SU-DHL-6 (cell line): ENCODE measurements around the gene NPHP4.

Experiments used
- H2AFZ ChIP-seq: fragments of 200-600 bp; sonication (generic); 2 replicates; pipeline ENCODE4 v1.6.1; 2014; ENCODE audit warnings: low read depth, mild to moderate bottlenecking, moderate library complexity, mixed read lengths, antibody characterized with exemption, low read length; ENCODE audit not compliant: severe bottlenecking
- H3F3A ChIP-seq: fragments of 200-600 bp; shearing (Covaris generic); 2 replicates; pipeline ENCODE4 v1.6.0; 2016; ENCODE audit warnings: antibody characterized with exemption, mild to moderate bottlenecking; ENCODE audit not compliant: insufficient read depth
- H3K27ac ChIP-seq: fragments of 200-600 bp; sonication (generic); 2 replicates; pipeline ENCODE4 v1.5.1; 2016; ENCODE audit warnings: low read depth, mild to moderate bottlenecking, low read length, moderate library complexity, mixed read lengths
- H3K27me3 ChIP-seq: fragments of 200-600 bp; sonication (generic), shearing (Covaris generic); 2 replicates; pipeline ENCODE4 v1.6.0; 2014; ENCODE audit warnings: mild to moderate bottlenecking, low read length
- H3K36me3 ChIP-seq: fragments of 200-600 bp; sonication (generic); 2 replicates; pipeline ENCODE4 v1.6.1; 2014; ENCODE audit warnings: mild to moderate bottlenecking, low read length, mixed read lengths
- H3K4me2 ChIP-seq: fragments of 300-600, 200-600 bp; shearing (Covaris generic), sonication (generic); 2 replicates; pipeline ENCODE4 v1.6.0; 2014; ENCODE audit warnings: low read length, low read depth, mild to moderate bottlenecking; ENCODE audit not compliant: poor library complexity, severe bottlenecking
- H3K4me3 ChIP-seq: fragments of 200-600 bp; sonication (generic); 2 replicates; pipeline ENCODE4 v1.5.1; 2014; ENCODE audit warnings: antibody characterized with exemption, low read length, mild to moderate bottlenecking, mixed read lengths; ENCODE audit not compliant: insufficient read depth, poor library complexity, severe bottlenecking
- H3K79me2 ChIP-seq: fragments of 200-600 bp; sonication (generic); 2 replicates; pipeline ENCODE4 v1.6.1; 2014; ENCODE audit warnings: mild to moderate bottlenecking, low read length, moderate library complexity; ENCODE audit not compliant: insufficient read depth
- H3K9ac ChIP-seq: fragments of 200-600 bp; sonication (generic); 2 replicates; pipeline ENCODE4 v1.7.0; 2014; ENCODE audit warnings: mild to moderate bottlenecking, low read length
- H3K9me2 ChIP-seq: fragments of 200-600 bp; sonication (generic); replicated peaks from 2 replicates; pipeline ENCODE4 v1.6.1; 2014; ENCODE audit warnings: low read length; ENCODE audit not compliant: insufficient read depth
- H3K9me3 ChIP-seq: fragments of 200-600 bp; sonication (generic); 2 replicates; pipeline ENCODE4 v1.6.1; 2014; ENCODE audit warnings: low read length, mixed read lengths; ENCODE audit not compliant: insufficient read depth
- H4K20me1 ChIP-seq: fragments of 200-600 bp; sonication (generic); 2 replicates; pipeline ENCODE4 v1.6.1; 2014; ENCODE audit warnings: low read depth, mild to moderate bottlenecking, antibody characterized with exemption, low read length, moderate library complexity, mixed read lengths
- CTCF ChIP-seq: fragments of 200-600 bp; sonication (generic); IDR thresholded peaks from one replicate; pipeline ENCODE4 v1.5.1; 2017; ENCODE audit warnings: antibody characterized with exemption, mild to moderate bottlenecking, low read length, moderate library complexity; ENCODE audit not compliant: insufficient read depth, poor library complexity, severe bottlenecking
- EZH2phosphoT487 ChIP-seq: fragments of 200-600 bp; sonication (generic), shearing (Covaris generic); conservative IDR thresholded peaks from 2 replicates; pipeline ENCODE4 v1.6.1; 2018; ENCODE audit warnings: mild to moderate bottlenecking, antibody characterized with exemption, low read length, moderate library complexity, mixed read lengths

The NPHP4 gene

GRCh38 chr1:5915587-5916571 is 76.3 kb downstream of the NPHP4 start:
- Histone ChIP-seq H3K27ac (no peak overlapping the region), H3K36me3 (no peaks in the 10 kb centered on the region), H3K4me3 (no peak overlapping the region), H3K4me2 (no peak overlapping the region), H3K9me3 (no peaks in the 10 kb centered on the region), H3K9me2 (no peaks in the 10 kb centered on the region), H3K9ac (no peak overlapping the region), H3K79me2 (no peaks in the 10 kb centered on the region), H2AFZ (no peak overlapping the region), H4K20me1 (no peaks in the 10 kb centered on the region), H3K27me3 (no peaks in the 10 kb centered on the region), H3F3A (no peaks in the 10 kb centered on the region)
- peak; percentile 41 for TF ChIP-seq CTCF
- TF ChIP-seq EZH2phosphoT487: no peak

GRCh38 chr1:5914676-5915365 is 77.4 kb downstream of the NPHP4 start:
- Histone ChIP-seq H3K4me3 (no peak overlapping the region), H3K4me2 (no peak overlapping the region), H3K79me2 (no peaks in the 10 kb centered on the region), H3K27ac (no peak overlapping the region), H3K9me2 (no peaks in the 10 kb centered on the region), H3F3A (no peaks in the 10 kb centered on the region), H3K36me3 (no peaks in the 10 kb centered on the region), H3K9me3 (no peaks in the 10 kb centered on the region), H3K9ac (no peak overlapping the region), H4K20me1 (no peaks in the 10 kb centered on the region), H2AFZ (no peak overlapping the region), H3K27me3 (no peaks in the 10 kb centered on the region)
- TF ChIP-seq CTCF: no peak
- no peak for TF ChIP-seq EZH2phosphoT487

- Histone ChIP-seq H3K4me2 (no peak overlapping the region), H3K4me3 (no peak overlapping the region), H3K9me3 (no peaks in the 10 kb centered on the region), H3K36me3 (no peaks in the 10 kb centered on the region), H4K20me1 (no peaks in the 10 kb centered on the region), H3K79me2 (no peaks in the 10 kb centered on the region), H3K27ac (no peak overlapping the region), H3K9ac (no peak overlapping the region), H3K27me3 (no peaks in the 10 kb centered on the region), H3K9me2 (no peaks in the 10 kb centered on the region), H3F3A (no peaks in the 10 kb centered on the region), H2AFZ (no peak overlapping the region)
- no peak for TF ChIP-seq CTCF
- TF ChIP-seq EZH2phosphoT487: no peak
Measured at GRCh38 chr1:5913876-5914275, 78.3 kb downstream of the NPHP4 start.
